ENCODE data around the gene SMAD7.

SMAD7 gene

GRCh38 chr18:48926420-48926857, 24.3 kb downstream of the SMAD7 start:
- TF ChIP-seq CTCF (IDR thresholded peaks at IDR 0.05; ENCODE audit: control insufficient read depth, insufficient read depth, low read depth, low read length, missing control alignments): no peak
- no peak for DNase-seq (ENCODE audit: low read depth)
- no peak overlapping the region for H3K4me3 ChIP-seq (ENCODE audit: control insufficient read depth, low read depth, low read length)

- DNase-seq (ENCODE audit: low read depth): no peak
- TF ChIP-seq CTCF (IDR thresholded peaks at IDR 0.05; ENCODE audit: control insufficient read depth, insufficient read depth, low read depth, low read length, missing control alignments): no peak
These were observed 25.3 kb downstream of the SMAD7 start for GRCh38 chr18:48925491-48925780.

GRCh38 chr18:48924630-48925490, 25.9 kb downstream of the SMAD7 start:
- no peak overlapping the region for H3K4me3 ChIP-seq (ENCODE audit: control insufficient read depth, low read depth, low read length)
- no peak for TF ChIP-seq CTCF (IDR thresholded peaks at IDR 0.05; ENCODE audit: control insufficient read depth, insufficient read depth, low read depth, low read length, missing control alignments)
- DNase-seq (ENCODE audit: low read depth): no peak

More at GRCh38 chr18:48925491-48925780, 25.3 kb downstream of the SMAD7 start:
- no peak overlapping the region for H3K4me3 ChIP-seq (ENCODE audit: control insufficient read depth, low read depth, low read length)

GRCh38 chr18:48923746-48924629, 26.8 kb downstream of the SMAD7 start:
- DNase-seq (ENCODE audit: low read depth): no peak
- no peak overlapping the region for H3K4me3 ChIP-seq (ENCODE audit: control insufficient read depth, low read depth, low read length)
- no peak for TF ChIP-seq CTCF (IDR thresholded peaks at IDR 0.05; ENCODE audit: control insufficient read depth, insufficient read depth, low read depth, low read length, missing control alignments)

GRCh38 chr18:48922801-48923730, 27.7 kb downstream of the SMAD7 start:
- TF ChIP-seq CTCF (IDR thresholded peaks at IDR 0.05; ENCODE audit: control insufficient read depth, insufficient read depth, low read depth, low read length, missing control alignments): no peak
- DNase-seq (ENCODE audit: low read depth): peak; percentile 85
- peak overlapping the region; percentile 19 for H3K4me3 ChIP-seq (ENCODE audit: control insufficient read depth, low read depth, low read length)

All from AG09309 (cell line).